ENCODE data around the gene TTC21A.

DNA sequence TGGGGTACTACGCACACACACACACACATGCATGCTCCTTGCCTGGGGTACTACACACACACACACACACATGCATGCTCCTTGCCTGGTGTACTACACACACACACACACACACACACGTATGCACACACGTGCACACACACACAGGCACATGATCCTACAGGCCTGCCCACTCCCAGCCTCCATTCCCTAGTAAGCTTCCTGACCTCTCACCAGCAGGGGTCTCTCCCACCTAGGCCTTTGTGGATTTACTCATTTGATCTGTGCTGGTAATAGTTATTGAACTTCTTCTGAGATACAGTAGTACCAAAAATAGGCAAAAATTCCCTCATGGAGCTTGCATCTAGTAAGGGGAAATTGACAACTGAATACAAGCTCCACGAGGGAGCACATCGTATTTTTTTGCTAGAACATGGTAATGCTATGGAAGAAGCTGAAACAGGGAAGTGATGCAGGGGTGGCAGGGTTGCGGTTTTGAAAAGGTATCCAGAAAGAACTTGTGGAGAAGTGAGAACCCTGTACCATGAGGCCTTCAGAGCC lies 19.1 kb downstream of the TTC21A start:
- TF ChIP-seq, protein P1, sequence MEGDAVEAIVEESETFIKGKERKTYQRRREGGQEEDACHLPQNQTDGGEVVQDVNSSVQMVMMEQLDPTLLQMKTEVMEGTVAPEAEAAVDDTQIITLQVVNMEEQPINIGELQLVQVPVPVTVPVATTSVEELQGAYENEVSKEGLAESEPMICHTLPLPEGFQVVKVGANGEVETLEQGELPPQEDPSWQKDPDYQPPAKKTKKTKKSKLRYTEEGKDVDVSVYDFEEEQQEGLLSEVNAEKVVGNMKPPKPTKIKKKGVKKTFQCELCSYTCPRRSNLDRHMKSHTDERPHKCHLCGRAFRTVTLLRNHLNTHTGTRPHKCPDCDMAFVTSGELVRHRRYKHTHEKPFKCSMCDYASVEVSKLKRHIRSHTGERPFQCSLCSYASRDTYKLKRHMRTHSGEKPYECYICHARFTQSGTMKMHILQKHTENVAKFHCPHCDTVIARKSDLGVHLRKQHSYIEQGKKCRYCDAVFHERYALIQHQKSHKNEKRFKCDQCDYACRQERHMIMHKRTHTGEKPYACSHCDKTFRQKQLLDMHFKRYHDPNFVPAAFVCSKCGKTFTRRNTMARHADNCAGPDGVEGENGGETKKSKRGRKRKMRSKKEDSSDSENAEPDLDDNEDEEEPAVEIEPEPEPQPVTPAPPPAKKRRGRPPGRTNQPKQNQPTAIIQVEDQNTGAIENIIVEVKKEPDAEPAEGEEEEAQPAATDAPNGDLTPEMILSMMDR (IDR thresholded peaks at IDR 0.05; ENCODE audit: insufficient read depth, low read length, poor library complexity, severe bottlenecking) = no peak
- TF ChIP-seq EZH2phosphoT487 (conservative IDR thresholded peaks at IDR 0.05; ENCODE audit: low read length) = no peak
